ENCODE measurements around the gene CDK19. TPM values are rescaled to one million over a fixed set of nuclear protein-coding genes. Genes with fewer than 3 reads are reported as not detected.

CDK19 gene
- polyA plus RNA-seq, 1 donor from 2014 or later: 40.7 TPM

GRCh38 chr6:110564703-110565421 is 250.4 kb downstream of the CDK19 start:
- no peak overlapping the region for H3K27ac ChIP-seq (ENCODE audit: low read length)
- no peak overlapping the region for H3K4me3 ChIP-seq (ENCODE audit: low read length)
- H3K4me2 ChIP-seq (ENCODE audit: low read length): no peak overlapping the region
- no peaks in the 10 kb centered on the region for H3K9me2 ChIP-seq (ENCODE audit: insufficient read depth, low read length)
- TF ChIP-seq REST (IDR thresholded peaks at IDR 0.05; ENCODE audit: borderline replicate concordance) (no peak), RAD21 (conservative IDR thresholded peaks at IDR 0.05) (no peak), EP300 (conservative IDR thresholded peaks at IDR 0.05; ENCODE audit: poor library complexity, severe bottlenecking) (no peak), EZH2 (IDR thresholded peaks at IDR 0.05; ENCODE audit: borderline replicate concordance, insufficient read depth, low read length, poor library complexity, severe bottlenecking) (no peak), CTCF (IDR thresholded peaks at IDR 0.05; ENCODE audit: poor library complexity, severe bottlenecking) (no peak), MXI1 (conservative IDR thresholded peaks at IDR 0.05; ENCODE audit: poor library complexity, severe bottlenecking) (no peak), SMC3 (conservative IDR thresholded peaks at IDR 0.05; ENCODE audit: poor library complexity) (no peak), POLR2AphosphoS5 (IDR thresholded peaks at IDR 0.05) (no peak), TAF1 (IDR thresholded peaks at IDR 0.05; ENCODE audit: low read depth) (no peak)
- H3K27me3 ChIP-seq (ENCODE audit: insufficient read depth, low read depth, low read length): no peaks in the 10 kb centered on the region
- no peaks in the 10 kb centered on the region for H3F3A ChIP-seq (ENCODE audit: insufficient read depth, low read length, poor library complexity, severe bottlenecking)
- H2AFZ ChIP-seq (ENCODE audit: low read depth, low read length): no peak overlapping the region
- H3K9me3 ChIP-seq (ENCODE audit: low read length): no peaks in the 10 kb centered on the region
- no peaks in the 10 kb centered on the region for H3K79me2 ChIP-seq (replicated peaks; ENCODE audit: insufficient read depth, low read length)
- no peaks in the 10 kb centered on the region for H3K36me3 ChIP-seq (ENCODE audit: insufficient read depth, low read length)
- no peak overlapping the region for H3K9ac ChIP-seq (ENCODE audit: low read length)
- no peaks in the 10 kb centered on the region for H4K20me1 ChIP-seq (ENCODE audit: insufficient read depth)

GRCh38 chr6:110563711-110564110 is 251.6 kb downstream of the CDK19 start:
- H3K27me3 ChIP-seq (ENCODE audit: insufficient read depth, low read depth, low read length): no peaks in the 10 kb centered on the region
- H4K20me1 ChIP-seq (ENCODE audit: insufficient read depth): no peaks in the 10 kb centered on the region
- H3F3A ChIP-seq (ENCODE audit: insufficient read depth, low read length, poor library complexity, severe bottlenecking): no peaks in the 10 kb centered on the region
- no peaks in the 10 kb centered on the region for H3K9me2 ChIP-seq (ENCODE audit: insufficient read depth, low read length)
- H2AFZ ChIP-seq (ENCODE audit: low read depth, low read length): no peak overlapping the region
- no peaks in the 10 kb centered on the region for H3K79me2 ChIP-seq (replicated peaks; ENCODE audit: insufficient read depth, low read length)
- H3K27ac ChIP-seq (ENCODE audit: low read length): no peak overlapping the region
- no peak overlapping the region for H3K9ac ChIP-seq (ENCODE audit: low read length)
- H3K4me3 ChIP-seq (ENCODE audit: low read length): no peak overlapping the region
- TF ChIP-seq TAF1 (IDR thresholded peaks at IDR 0.05; ENCODE audit: low read depth) (no peak), RAD21 (conservative IDR thresholded peaks at IDR 0.05) (no peak), SMC3 (conservative IDR thresholded peaks at IDR 0.05; ENCODE audit: poor library complexity) (no peak)
- no peaks in the 10 kb centered on the region for H3K36me3 ChIP-seq (ENCODE audit: insufficient read depth, low read length)
- no peak overlapping the region for H3K4me2 ChIP-seq (ENCODE audit: low read length)
- no peaks in the 10 kb centered on the region for H3K9me3 ChIP-seq (ENCODE audit: low read length)

Data from neural cell (in vitro differentiated cells).